B cell (primary cell): Measurements from ENCODE around the gene MYCBPAP. TPM values are rescaled to one million over a fixed set of nuclear protein-coding genes. Genes with fewer than 3 reads are reported as not detected.

Experiments
- ATAC-seq: fragments of 200-7000 bp; cut with Tn5 transposase; one replicate; pipeline ENCODE4 v1.10.0; 2021; ENCODE audit warnings: low read depth, mild to moderate bottlenecking, moderate number of reproducible peaks, moderate library complexity
- CTCF ChIA-PET: fragments of 350-600 bp; sonication (Branson Sonifier 250); formaldehyde crosslinking; loops from one replicate; lab custom pipeline; 2021; ENCODE audit warnings: antibody characterized with exemption, inconsistent platforms; lab: Charles Lee
- POLR2A ChIA-PET: fragments of 350-600 bp; sonication (Branson Sonifier 250); formaldehyde crosslinking; loops from one replicate; lab custom pipeline; 2021; ENCODE audit warnings: antibody characterized with exemption; lab: Charles Lee
- DNase-seq: peaks from one replicate; pipeline ENCODE4 v3.0.0; 2013
- H2AFZ ChIP-seq: 2 replicates; pipeline ENCODE4 v1.6.1; 2012; ENCODE audit warnings: mild to moderate bottlenecking, low read depth, low read length; ENCODE audit not compliant: insufficient read depth, poor library complexity, severe bottlenecking
- H3K27ac ChIP-seq, 2 donors: 1 replicate in 1 of 2; 2 replicates in 1 of 2; pipeline ENCODE4 v1.5.1; 2012 to 2013; ENCODE audit warnings: low read length in 2 of 2, mild to moderate bottlenecking in 2 of 2, moderate library complexity in 1 of 2
- H3K27me3 ChIP-seq, 4 experiments: fragments of 200-600 bp in 1 of 4; sonication (generic) in 1 of 4; replicated peaks in 1 of 4; 1 replicate in 2 of 4; 2 replicates in 2 of 4; pipeline versions ENCODE4 v1.6.1 to v1.7.0; 2013 to 2016; ENCODE audit warnings: low read length in 3 of 4, mild to moderate bottlenecking in 2 of 4, mixed read lengths in 1 of 4, moderate library complexity in 1 of 4; ENCODE audit not compliant: insufficient read depth in 4 of 4, control insufficient read depth in 3 of 4; ENCODE audit errors: control extremely low read depth in 1 of 4
- H3K36me3 ChIP-seq, 2 experiments: replicated peaks in 1 of 2; 1 replicate in 1 of 2; 2 replicates in 1 of 2; pipeline versions ENCODE4 v1.6.1 to v1.7.1; 2013; ENCODE audit warnings: low read length in 1 of 2; ENCODE audit not compliant: insufficient read depth in 2 of 2, control insufficient read depth in 1 of 2; ENCODE audit errors: control extremely low read depth in 1 of 2, extremely low read depth in 1 of 2
- H3K4me1 ChIP-seq, 2 donors: fragments of 200-600 bp in 1 of 2; sonication (generic) in 1 of 2; 1 replicate in 1 of 2; 2 replicates in 1 of 2; pipeline versions ENCODE4 v1.5.1 to v1.6.1; 2013 to 2017; ENCODE audit warnings: low read length in 2 of 2; ENCODE audit not compliant: control insufficient read depth in 2 of 2, insufficient read depth in 2 of 2
- H3K4me2 ChIP-seq: replicated peaks from 2 replicates; pipeline ENCODE3; 2012; ENCODE audit warnings: mild to moderate bottlenecking, low read depth, low read length; ENCODE audit not compliant: poor library complexity, severe bottlenecking
- H3K4me3 ChIP-seq, 5 experiments: fragments of 200-600 bp in 1 of 5; sonication (generic) in 1 of 5; 1 replicate in 3 of 5; 2 replicates in 2 of 5; pipeline versions ENCODE4 v1.5.1 to v1.7.0; 2011 to 2016; ENCODE audit warnings: low read length in 4 of 5, mild to moderate bottlenecking in 4 of 5, low read depth in 2 of 5, control low read depth in 1 of 5, moderate library complexity in 1 of 5; ENCODE audit not compliant: insufficient read depth in 1 of 5; ENCODE audit errors: control extremely low read depth in 1 of 5, extremely low read depth in 1 of 5
- H3K79me2 ChIP-seq: fragments of 200-600 bp; sonication (generic); one replicate; pipeline ENCODE4 v1.6.0; 2016; ENCODE audit warnings: low read length; ENCODE audit not compliant: control insufficient read depth, insufficient read depth
- H3K9ac ChIP-seq: fragments of 200-600 bp; sonication (generic); 2 replicates; pipeline ENCODE4 v1.6.1; 2017; ENCODE audit warnings: mild to moderate bottlenecking, low read length, moderate library complexity
- H3K9me3 ChIP-seq, 3 donors: one replicate each; pipeline versions ENCODE4 v1.6.1 to v1.7.1; 2013; ENCODE audit warnings: low read length in 2 of 3; ENCODE audit not compliant: control insufficient read depth in 2 of 3, insufficient read depth in 1 of 3; ENCODE audit errors: control extremely low read depth in 1 of 3
- H4K20me1 ChIP-seq: 2 replicates; pipeline ENCODE4 v1.6.0; 2012; ENCODE audit warnings: mild to moderate bottlenecking, low read length; ENCODE audit not compliant: insufficient read depth, control insufficient read depth, poor library complexity, severe bottlenecking
- H3K27ac Mint-ChIP-seq: one replicate; pipeline ENCODE4 v1.8.0; 2021; ENCODE audit warnings: mixed read lengths
- H3K27me3 Mint-ChIP-seq: one replicate; pipeline ENCODE4 v1.8.0; 2021; ENCODE audit warnings: mixed read lengths
- H3K4me1 Mint-ChIP-seq: one replicate; pipeline ENCODE4 v1.8.0; 2021; ENCODE audit warnings: mixed read lengths
- H3K4me3 Mint-ChIP-seq: one replicate; pipeline ENCODE4 v1.8.0; 2021; ENCODE audit warnings: mixed read lengths
- H3K9me3 Mint-ChIP-seq: one replicate; pipeline ENCODE4 v1.8.0; 2022; ENCODE audit warnings: mixed read lengths; ENCODE audit not compliant: insufficient read depth
- CTCF ChIP-seq: fragments of 200-600 bp; IDR thresholded peaks from one replicate; pipeline ENCODE4 v1.8.0; 2022; ENCODE audit warnings: antibody characterized with exemption, mild to moderate bottlenecking
- EZH2 ChIP-seq: IDR thresholded peaks from 2 replicates; pipeline ENCODE4 v1.6.1; 2012; ENCODE audit warnings: borderline replicate concordance, low read depth, mild to moderate bottlenecking, moderate library complexity, low read length; ENCODE audit not compliant: insufficient read depth, poor library complexity, severe bottlenecking
- WGBS: methylation state at CpG from one replicate; pipeline ENCODE4 v1.1.5; 2013; ENCODE audit warnings: missing lambda C conversion rate; ENCODE audit not compliant: insufficient coverage; 5-methylcytosine and 5-hydroxymethylcytosine counted together
- intact Hi-C: fragments of 100-400 bp; cut with micrococcal nuclease; formaldehyde crosslinking; loops from one replicate; pipeline ENCODE4 v1.10.0; 2022
- polyA plus RNA-seq: library from polyadenylated mRNA; depleted of rRNA; stranded (reverse); fragments of >200 nt; gene quantifications from 2 replicates; pipeline ENCODE4 v1.2.3, GENCODE V29; 2012
- total RNA-seq, 2 donors: library from RNA; stranded (reverse); fragments of 120-200 nt in 1 of 2; gene quantifications; 1 replicate in 1 of 2; 2 replicates in 1 of 2; pipeline versions ENCODE4 v1.2.3 to v1.2.4, GENCODE V29; 2013 to 2022

The MYCBPAP gene
- total and polyA plus RNA-seq, 2 donors (not counting 1 experiment from before 2014, with no cell fraction given): 1.9 to 5.1 TPM

GRCh38 chr17:50558581-50558940 lies 50.3 kb downstream of the MYCBPAP start:
- TF ChIP-seq CTCF: no peak
- no peak for TF ChIP-seq EZH2
- Mint-ChIP-seq H3K4me1 (peaks cover 26% of the 10 kb centered on the region), H3K27ac (no peak overlapping the region), H3K9me3 (no peaks in the 10 kb centered on the region), H3K27me3 (peaks cover 14% of the 10 kb centered on the region), H3K4me3 (peak overlapping the region; percentile 87)
- CTCF ChIA-PET: no interaction called here
- H3K9ac ChIP-seq: peak overlapping the region; percentile 71
- POLR2A ChIA-PET: no interaction called here
- ATAC-seq: no peak
- no peaks in the 10 kb centered on the region for H3K79me2 ChIP-seq
- H3K4me2 ChIP-seq: peak overlapping the region; percentile 99
- peak overlapping the region in 3 of 5 experiments; percentile 56 to 70 (median 63) for H3K4me3 ChIP-seq
- no peak overlapping the region for H3K27ac ChIP-seq
- no peaks in the 10 kb centered on the region for H3K36me3 ChIP-seq
- peaks cover 8% of the 10 kb centered on the region for H4K20me1 ChIP-seq
- peaks cover 34 to 35% of the 10 kb centered on the region in 2 donors for H3K4me1 ChIP-seq
- intact Hi-C loops: no loop called here
- 8% methylated on average over 14 of the region's 18 CpGs for WGBS
- peaks cover 0 to 71% (median 31%) of the 10 kb centered on the region in 4 experiments for H3K27me3 ChIP-seq
- H2AFZ ChIP-seq: no peak overlapping the region
- DNase-seq: no peak
- peaks cover 0 to 27% (median 0%) of the 10 kb centered on the region in 3 donors for H3K9me3 ChIP-seq

GRCh38 chr17:50558941-50559614 lies 50.8 kb downstream of the MYCBPAP start:
- Mint-ChIP-seq H3K27me3 (peaks cover 19% of the 10 kb centered on the region), H3K27ac (no peak overlapping the region), H3K9me3 (no peaks in the 10 kb centered on the region), H3K4me3 (peak overlapping the region; percentile 87), H3K4me1 (peaks cover 26% of the 10 kb centered on the region)
- Histone ChIP-seq H3K27ac (no peak overlapping the region), H3K4me3 (peak overlapping the region in 4 of 5 experiments; percentile 43 to 70 (median 60)), H3K9me3 (peaks cover 0 to 27% (median 0%) of the 10 kb centered on the region in 3 donors), H3K79me2 (no peaks in the 10 kb centered on the region), H3K36me3 (no peaks in the 10 kb centered on the region), H4K20me1 (peaks cover 8% of the 10 kb centered on the region), H3K4me2 (peak overlapping the region; percentile 99), H2AFZ (peak overlapping the region; percentile 47), H3K27me3 (peaks cover 0 to 77% (median 33%) of the 10 kb centered on the region in 4 experiments), H3K9ac (peak overlapping the region; percentile 71), H3K4me1 (peaks cover 34 to 35% of the 10 kb centered on the region in 2 donors)
- DNase-seq: peak; percentile 50
- ChIA-PET CTCF (no interaction called here), POLR2A (interaction anchor here (0.6 kb wide), 1 partner anchor 503 kb away, joined by 3 read pairs; no protein-coding TSS in a partner anchor)
- no peak for ATAC-seq
- 3% methylated on average over 22 of the region's 55 CpGs for WGBS
- peak; percentile 52 for TF ChIP-seq EZH2
- TF ChIP-seq CTCF: no peak
- intact Hi-C loops: no loop called here
